Spleen (tissue), 7 donors: ENCODE data around the gene SFXN2.

Source experiments
- POLR2A ChIP-seq, 3 donors: fragments of 450-650 bp; IDR thresholded peaks; one replicate each; pipeline ENCODE4 v1.5.1; 2017; ENCODE audit warnings: antibody characterized with exemption in 3 of 3, mild to moderate bottlenecking in 1 of 3
- POLR2AphosphoS5 ChIP-seq, 3 donors: sonication (generic); formaldehyde crosslinking; IDR thresholded peaks; one replicate each; pipeline ENCODE4 v1.5.1; 2017; ENCODE audit warnings: antibody characterized with exemption in 3 of 3
- TF ChIP-seq, protein P1 (sequence below), 11 experiments: fragments of 200-600 bp in 7 of 11; fragments of 450-650 bp in 4 of 11; sonication (generic) in 4 of 11; IDR thresholded peaks in 8 of 11; conservative IDR thresholded peaks in 3 of 11; 1 replicate in 7 of 11; 2 replicates in 4 of 11; pipeline versions ENCODE4 v1.4.0 to v1.8.0; 2016 to 2021; ENCODE audit warnings: antibody characterized with exemption in 11 of 11, inconsistent platforms in 4 of 11, mild to moderate bottlenecking in 1 of 11
- donor health status: DM: no; HTN: no; CAD: no; lungs with moderate emphysema.
- donor health status: DM: no; HTN: no; CAD: no.
- donor health status: DM: no; HTN: no; CAD: no.

DNA sequence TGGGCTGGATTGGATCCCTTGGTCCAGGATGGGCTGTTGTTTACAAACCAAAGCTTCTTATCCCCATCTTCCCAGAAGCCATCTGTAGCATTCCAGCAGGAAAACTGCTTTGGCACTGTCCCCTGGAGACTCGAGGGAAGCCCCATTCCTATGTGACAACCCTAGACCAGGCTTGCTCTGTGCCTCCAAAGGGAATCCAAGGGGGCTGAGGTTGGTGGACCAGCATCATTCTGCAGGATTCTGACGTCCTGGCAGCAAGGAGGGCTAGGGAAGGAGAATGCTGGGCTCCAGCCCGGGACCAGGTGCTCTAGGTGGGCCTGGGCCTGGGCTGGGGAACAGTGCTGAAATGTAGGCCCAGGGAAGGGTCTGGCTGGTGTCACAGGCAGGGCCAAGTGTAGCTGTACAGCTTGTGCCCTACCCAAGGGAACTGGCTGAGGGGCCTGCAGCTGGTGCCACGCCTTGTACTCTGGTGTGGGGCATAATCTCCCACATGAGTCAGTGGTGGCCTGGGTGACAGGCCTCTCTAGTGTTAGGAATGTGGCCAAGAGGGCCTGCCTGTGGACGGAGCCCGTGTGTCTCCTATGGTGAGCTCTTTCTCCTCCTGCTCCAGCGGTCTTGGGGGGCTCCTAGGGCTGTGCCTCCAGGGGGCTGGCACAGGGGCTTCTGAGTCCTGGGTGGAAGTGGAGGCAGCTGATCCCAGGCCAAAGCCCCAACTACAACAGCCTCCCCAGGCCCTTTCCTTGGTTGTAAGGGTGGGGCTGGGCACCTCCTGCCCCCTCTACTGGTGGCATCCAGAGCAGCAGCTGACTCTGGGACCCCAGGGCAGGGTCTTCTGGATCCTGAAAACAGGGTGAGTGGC lies 45.0 kb upstream of the SFXN2 start:
- TF ChIP-seq, protein P1, sequence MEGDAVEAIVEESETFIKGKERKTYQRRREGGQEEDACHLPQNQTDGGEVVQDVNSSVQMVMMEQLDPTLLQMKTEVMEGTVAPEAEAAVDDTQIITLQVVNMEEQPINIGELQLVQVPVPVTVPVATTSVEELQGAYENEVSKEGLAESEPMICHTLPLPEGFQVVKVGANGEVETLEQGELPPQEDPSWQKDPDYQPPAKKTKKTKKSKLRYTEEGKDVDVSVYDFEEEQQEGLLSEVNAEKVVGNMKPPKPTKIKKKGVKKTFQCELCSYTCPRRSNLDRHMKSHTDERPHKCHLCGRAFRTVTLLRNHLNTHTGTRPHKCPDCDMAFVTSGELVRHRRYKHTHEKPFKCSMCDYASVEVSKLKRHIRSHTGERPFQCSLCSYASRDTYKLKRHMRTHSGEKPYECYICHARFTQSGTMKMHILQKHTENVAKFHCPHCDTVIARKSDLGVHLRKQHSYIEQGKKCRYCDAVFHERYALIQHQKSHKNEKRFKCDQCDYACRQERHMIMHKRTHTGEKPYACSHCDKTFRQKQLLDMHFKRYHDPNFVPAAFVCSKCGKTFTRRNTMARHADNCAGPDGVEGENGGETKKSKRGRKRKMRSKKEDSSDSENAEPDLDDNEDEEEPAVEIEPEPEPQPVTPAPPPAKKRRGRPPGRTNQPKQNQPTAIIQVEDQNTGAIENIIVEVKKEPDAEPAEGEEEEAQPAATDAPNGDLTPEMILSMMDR (IDR thresholded peaks at IDR 0.05 in 8 of 11, conservative IDR thresholded peaks at IDR 0.05 in 3 of 11): peak in 6 of 11 experiments; percentile 5 to 63 (median 47)
- TF ChIP-seq POLR2A (IDR thresholded peaks at IDR 0.05): no peak
- peak in 2 of 3 donors; percentile 35 to 40 for TF ChIP-seq POLR2AphosphoS5 (IDR thresholded peaks at IDR 0.05)
